K562 (cell line): Measurements from ENCODE around the gene FMC1. TPM values are rescaled to one million over a fixed set of nuclear protein-coding genes. Genes with fewer than 3 reads are reported as not detected.
A peak's percentile ranks its signal among the peaks of the same experiment; 100 is the strongest.

Source experiments
- CHD1 ChIP-seq: fragments of 200-600 bp; sonication (generic); IDR thresholded peaks from one replicate; pipeline ENCODE4 v1.6.1; 2012; ENCODE audit warnings: mild to moderate bottlenecking, moderate library complexity, low read length, inconsistent platforms
- CTCFL ChIP-seq: IDR thresholded peaks from 2 replicates; pipeline ENCODE4 v1.6.1; 2011; ENCODE audit warnings: borderline replicate concordance, low read depth, mild to moderate bottlenecking, moderate library complexity, low read length; ENCODE audit not compliant: insufficient read depth, poor library complexity, severe bottlenecking
- FOXM1 ChIP-seq, 2 experiments: fragments of 450-650 bp in 1 of 2; sonication (generic) in 1 of 2; formaldehyde crosslinking in 1 of 2; IDR thresholded peaks; 2 replicates each; pipeline versions ENCODE4 v1.6.1 to v1.9.0; 2017 to 2022; ENCODE audit warnings: low read depth in 2 of 2, mild to moderate bottlenecking in 2 of 2, missing genetic modification reagents in 1 of 2, moderate library complexity in 1 of 2
- NFRKB ChIP-seq: fragments of 450-650 bp; IDR thresholded peaks from 2 replicates; pipeline ENCODE4 v1.6.1; 2016; ENCODE audit warnings: low read depth
- POLR2G ChIP-seq: fragments of 200-400 bp; formaldehyde crosslinking; IDR thresholded peaks from 2 replicates; pipeline ENCODE4 v1.6.1; 2017; ENCODE audit warnings: low read depth, mild to moderate bottlenecking, antibody characterized with exemption, low read length, moderate library complexity
- SLC30A9 ChIP-seq: fragments of 250-450 bp; sonication (Bioruptor Pico); IDR thresholded peaks from 2 replicates; pipeline ENCODE4 v1.8.0; 2022; ENCODE audit warnings: mild to moderate bottlenecking, moderate library complexity
- ZBTB33 ChIP-seq: sonication (generic); formaldehyde crosslinking; IDR thresholded peaks from 2 replicates; pipeline ENCODE4 v1.8.1; 2023; ENCODE audit warnings: mild to moderate bottlenecking, missing genetic modification reagents
- ZBTB40 ChIP-seq, 2 experiments: fragments of 450-650 bp in 1 of 2; sonication (generic) in 1 of 2; formaldehyde crosslinking in 1 of 2; IDR thresholded peaks; 2 replicates each; pipeline versions ENCODE4 v1.7.1 to v1.9.0; 2016 to 2022; ENCODE audit warnings: inconsistent platforms in 1 of 2, mild to moderate bottlenecking in 1 of 2, missing genetic modification reagents in 1 of 2
- ZNF408 ChIP-seq: fragments of 250-450 bp; sonication (Bioruptor Pico); IDR thresholded peaks from 2 replicates; pipeline ENCODE4 v1.4.0; 2020; ENCODE audit warnings: low read depth, mild to moderate bottlenecking, moderate library complexity
- ZNF551 ChIP-seq: fragments of 250-450 bp; sonication (Bioruptor Pico); IDR thresholded peaks from 2 replicates; pipeline ENCODE4 v1.5.0; 2021; ENCODE audit warnings: mild to moderate bottlenecking, moderate library complexity
- polyA plus RNA-seq, 8 experiments: library from polyadenylated mRNA; depleted of rRNA in 4 of 8; stranded (reverse) in 5 of 8; unstranded in 3 of 8; fragments of >200 nt; fragmentation: Nextera tagmentation in 2 of 8; fragmentation: Illumina TruSeq in 1 of 8; extraction: Ambion mirVana in 2 of 8; extraction: Trizol in 1 of 8; gene quantifications; 2 replicates each; pipeline versions ENCODE4 v1.2.1 to v1.2.3, GENCODE V29; 2011 to 2014; ENCODE audit warnings: inconsistent platforms in 1 of 8, missing spikeins in 1 of 8
- total RNA-seq, 7 experiments: library from RNA; depleted of rRNA in 6 of 7; stranded (reverse); fragments of >200 nt in 6 of 7; fragmentation: Illumina TruSeq in 2 of 7; extraction: Trizol in 2 of 7; gene quantifications; 2 replicates each; pipeline versions ENCODE4 v1.2.1 to v1.2.3, GENCODE V29; 2011 to 2021; ENCODE audit warnings: low replicate concordance in 1 of 7

FMC1 gene
- total and polyA plus RNA-seq, 9 of the 15 experiments (the other 6 are each of a cell fraction or from before 2014, with no cell fraction given) = 14.0 to 116 (median 29.0) TPM

GRCh38 chr7:139359366-139360209 lies 18.5 kb downstream of the FMC1 start, which contains the start of gene LUC7L2 (continued):
- TF ChIP-seq ZNF551 (CRISPR knock-in tag) (no peak), ZBTB40 (IDR thresholded peaks at IDR 0.05) (peak; percentile 46; the same call in 1 of the 2 replicates), ZBTB40 (CRISPR knock-in tag; IDR thresholded peaks at IDR 0.05) (no peak), SLC30A9 (CRISPR knock-in tag) (no peak), FOXM1 (IDR thresholded peaks at IDR 0.05; ENCODE audit: low read depth) (peak; percentile 80), FOXM1 (CRISPR knock-in tag; IDR thresholded peaks at IDR 0.05; ENCODE audit: low read depth) (peak; percentile 98), CTCFL (peak; percentile 96), ZBTB33 (CRISPR knock-in tag) (peak; percentile 91; the same call in 1 of the 2 replicates), CHD1 (peak; percentile 95), POLR2G (peak; percentile 97), ZNF408 (no peak), NFRKB (peak; percentile 77)
